PC-3 (cell line): Measurements from ENCODE around the gene CADM4. TPM values are rescaled to one million over a fixed set of nuclear protein-coding genes. Genes with fewer than 3 reads are reported as not detected.
"Not testable (repeated sequence)": the region's sequence is repeated elsewhere in the genome, so short reads cannot be mapped to it uniquely, and the experiment has no call there.

Experiments
- ATAC-seq: fragments of 200-7000 bp; cut with Tn5 transposase; 2 replicates; pipeline ENCODE4 v1.9.1; 2020; ENCODE audit warnings: mild to moderate bottlenecking, moderate library complexity
- BruUV-seq: library from RNA; stranded (reverse); fragments of 400-500 nt; replicated peaks from 2 replicates; lab custom pipeline; 2021; lab: Mats Ljungman, UMichigan
- CTCF ChIA-PET: fragments of 300-600 bp; sonication (Branson Sonifier 250); formaldehyde crosslinking; loops from one replicate; lab custom pipeline; 2022; ENCODE audit warnings: antibody characterized with exemption; lab: Charles Lee
- POLR2A ChIA-PET: fragments of 300-600 bp; sonication (Branson Sonifier 250); formaldehyde crosslinking; loops from one replicate; lab custom pipeline; 2022; ENCODE audit warnings: antibody characterized with exemption; ENCODE audit not compliant: unreplicated experiment; lab: Charles Lee
- DNase-seq: peaks from one replicate; pipeline ENCODE4 v3.0.0-alpha.2; 2015
- H2AFZ ChIP-seq: fragments of 300-600 bp; sonication (generic); 2 replicates; pipeline ENCODE4 v1.6.0; 2016; ENCODE audit warnings: antibody characterized with exemption, low read length
- H3F3A ChIP-seq: fragments of 300-600 bp; sonication (generic); one replicate; pipeline ENCODE4 v1.6.0; 2017; ENCODE audit warnings: antibody characterized with exemption, low read length, control low read depth, mild to moderate bottlenecking; ENCODE audit not compliant: unreplicated experiment
- H3K27ac ChIP-seq: fragments of 300-600 bp; sonication (generic); 2 replicates; pipeline ENCODE4 v1.5.1; 2016; ENCODE audit warnings: mild to moderate bottlenecking, low read length
- H3K27me3 ChIP-seq: fragments of 300-600 bp; sonication (generic); 2 replicates; pipeline ENCODE4 v1.6.1; 2016; ENCODE audit warnings: low read length, mixed read lengths
- H3K36me3 ChIP-seq: fragments of 300-600 bp; sonication (generic); 2 replicates; pipeline ENCODE4 v1.6.1; 2016; ENCODE audit warnings: low read depth, mixed run types, low read length, mixed read lengths
- H3K4me1 ChIP-seq: fragments of 300-600 bp; sonication (generic); 2 replicates; pipeline ENCODE4 v1.5.1; 2016; ENCODE audit warnings: low read length; ENCODE audit not compliant: insufficient read depth
- H3K4me2 ChIP-seq: fragments of 300-600 bp; sonication (generic); 2 replicates; pipeline ENCODE4 v1.6.0; 2016; ENCODE audit warnings: low read length
- H3K4me3 ChIP-seq: fragments of 300-600 bp; sonication (generic); 2 replicates; pipeline ENCODE4 v1.5.1; 2016; ENCODE audit warnings: mild to moderate bottlenecking, low read length, mixed read lengths
- H3K79me2 ChIP-seq: fragments of 300-600 bp; sonication (generic); 2 replicates; pipeline ENCODE4 v1.6.1; 2017; ENCODE audit warnings: low read length, mixed read lengths
- H3K9ac ChIP-seq: fragments of 300-600 bp; sonication (generic); 2 replicates; pipeline ENCODE4 v1.6.0; 2016; ENCODE audit warnings: mild to moderate bottlenecking, low read length
- H3K9me2 ChIP-seq: fragments of 300-600 bp; sonication (generic); replicated peaks from 2 replicates; pipeline ENCODE4 v1.6.1; 2016; ENCODE audit warnings: mixed run types, low read length, mixed read lengths
- H3K9me3 ChIP-seq: fragments of 300-600 bp; sonication (generic); 2 replicates; pipeline ENCODE4 v1.6.1; 2016; ENCODE audit warnings: low read length, mixed read lengths
- H4K20me1 ChIP-seq: fragments of 300-600 bp; sonication (generic); 2 replicates; pipeline ENCODE4 v1.6.1; 2016; ENCODE audit warnings: low read length, mixed read lengths
- EZH2 ChIP-seq: fragments of 300-600 bp; sonication (generic); IDR thresholded peaks from one replicate; pipeline ENCODE4 v1.6.1; 2017; ENCODE audit warnings: antibody characterized with exemption, mild to moderate bottlenecking, low read length; ENCODE audit not compliant: unreplicated experiment
- EZH2phosphoT487 ChIP-seq: fragments of 300-600 bp; sonication (generic); IDR thresholded peaks from 2 replicates; pipeline ENCODE4 v1.6.1; 2018; ENCODE audit warnings: mild to moderate bottlenecking, antibody characterized with exemption, low read length, borderline replicate concordance
- intact Hi-C: fragments of 100-400 bp; cut with micrococcal nuclease; formaldehyde crosslinking; loops from 2 replicates; pipeline ENCODE4 v1.9.0; 2023
- total RNA-seq: library from RNA; depleted of rRNA; stranded (reverse); fragments of >200 nt; gene quantifications from 2 replicates; pipeline ENCODE4 v1.2.3, GENCODE V29; 2014
- TF ChIP-seq, protein P1 (sequence below): fragments of 300-600 bp; sonication (generic); conservative IDR thresholded peaks from 2 replicates; pipeline ENCODE4 v1.5.1; 2017; ENCODE audit warnings: antibody characterized with exemption, low read depth, mild to moderate bottlenecking, low read length

The CADM4 gene
- total RNA-seq, 1 experiment from 2014 or later, result 13.7 TPM

- Histone ChIP-seq H3K27me3 (no peaks in the 10 kb centered on the region), H3K79me2 (peaks cover 6% of the 10 kb centered on the region; the same call in 1 of the 2 replicates), H3K4me2 (no peak overlapping the region), H4K20me1 (no peaks in the 10 kb centered on the region), H3K4me3 (no peak overlapping the region), H3K4me1 (no peaks in the 10 kb centered on the region), H3K9ac (no peak overlapping the region), H3K9me3 (no peaks in the 10 kb centered on the region), H3K36me3 (no peaks in the 10 kb centered on the region), H3K27ac (no peak overlapping the region), H3K9me2 (no peaks in the 10 kb centered on the region), H2AFZ (no peak overlapping the region), H3F3A (no peaks in the 10 kb centered on the region)
- intact Hi-C loops, result no loop called here
- no peak for TF ChIP-seq EZH2
- TF ChIP-seq, protein P1, sequence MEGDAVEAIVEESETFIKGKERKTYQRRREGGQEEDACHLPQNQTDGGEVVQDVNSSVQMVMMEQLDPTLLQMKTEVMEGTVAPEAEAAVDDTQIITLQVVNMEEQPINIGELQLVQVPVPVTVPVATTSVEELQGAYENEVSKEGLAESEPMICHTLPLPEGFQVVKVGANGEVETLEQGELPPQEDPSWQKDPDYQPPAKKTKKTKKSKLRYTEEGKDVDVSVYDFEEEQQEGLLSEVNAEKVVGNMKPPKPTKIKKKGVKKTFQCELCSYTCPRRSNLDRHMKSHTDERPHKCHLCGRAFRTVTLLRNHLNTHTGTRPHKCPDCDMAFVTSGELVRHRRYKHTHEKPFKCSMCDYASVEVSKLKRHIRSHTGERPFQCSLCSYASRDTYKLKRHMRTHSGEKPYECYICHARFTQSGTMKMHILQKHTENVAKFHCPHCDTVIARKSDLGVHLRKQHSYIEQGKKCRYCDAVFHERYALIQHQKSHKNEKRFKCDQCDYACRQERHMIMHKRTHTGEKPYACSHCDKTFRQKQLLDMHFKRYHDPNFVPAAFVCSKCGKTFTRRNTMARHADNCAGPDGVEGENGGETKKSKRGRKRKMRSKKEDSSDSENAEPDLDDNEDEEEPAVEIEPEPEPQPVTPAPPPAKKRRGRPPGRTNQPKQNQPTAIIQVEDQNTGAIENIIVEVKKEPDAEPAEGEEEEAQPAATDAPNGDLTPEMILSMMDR, result no peak
- TF ChIP-seq EZH2phosphoT487, result no peak
- no TSS peak for BruUV-seq
- ATAC-seq (no peak), DNase-seq (no peak)
- POLR2A ChIA-PET, result no interaction called here
- CTCF ChIA-PET, result no interaction called here
Measured at GRCh38 chr19:43589277-43589676, 50.4 kb downstream of the CADM4 start.

DNA sequence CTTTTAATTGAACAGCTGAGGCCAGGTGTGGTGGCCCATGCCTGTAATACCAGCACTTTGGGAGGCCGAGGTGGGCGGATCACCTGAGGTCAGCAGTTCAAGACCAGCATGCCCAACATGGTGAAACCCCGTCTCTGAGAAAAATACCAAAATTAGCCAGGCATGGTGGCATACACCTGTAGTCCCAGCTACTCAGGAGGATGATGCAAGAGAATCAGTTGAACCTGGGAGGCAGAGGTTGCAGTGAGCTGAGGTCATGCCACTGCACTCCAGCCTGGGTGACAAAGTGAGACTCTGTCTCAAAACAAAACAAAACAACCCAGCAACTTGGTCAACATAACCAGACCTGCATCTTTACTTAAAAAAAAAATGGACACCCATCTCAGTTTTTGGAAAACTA lies 52.6 kb downstream of the CADM4 start:
- H3K4me1 ChIP-seq, result not testable (repeated sequence)

DNA sequence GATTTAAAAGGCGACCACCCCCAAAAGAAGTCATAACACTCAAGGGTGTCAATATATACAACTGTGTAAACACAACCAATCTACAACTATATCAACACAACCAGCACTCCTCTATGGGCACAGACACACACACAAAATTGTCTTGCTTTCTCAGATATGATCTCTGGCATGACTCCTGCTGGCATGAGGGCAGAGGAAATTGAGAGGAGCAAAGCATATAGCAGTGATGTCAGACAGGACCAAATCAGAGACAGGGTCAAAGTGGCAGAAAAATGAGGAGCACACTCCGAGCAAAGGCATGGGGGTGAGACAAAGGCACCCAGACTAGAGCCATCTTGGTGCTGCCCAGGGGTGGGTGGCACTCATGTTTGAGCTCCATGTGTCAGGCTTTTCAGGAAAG lies 53.3 kb downstream of the CADM4 start:
- Histone ChIP-seq H3K27me3 (no peaks in the 10 kb centered on the region), H3K9me3 (no peaks in the 10 kb centered on the region), H3K4me1 (no peaks in the 10 kb centered on the region), H3K4me2 (no peak overlapping the region), H3K79me2 (no peaks in the 10 kb centered on the region), H3F3A (no peaks in the 10 kb centered on the region), H3K27ac (no peak overlapping the region), H3K36me3 (no peaks in the 10 kb centered on the region), H3K4me3 (no peak overlapping the region), H2AFZ (no peak overlapping the region), H4K20me1 (no peaks in the 10 kb centered on the region), H3K9ac (no peak overlapping the region), H3K9me2 (no peaks in the 10 kb centered on the region)
- CTCF ChIA-PET, result no interaction called here
- POLR2A ChIA-PET, result no interaction called here
- DNase-seq (no peak), ATAC-seq (no peak)
- TF ChIP-seq EZH2, result no peak
- TF ChIP-seq EZH2phosphoT487, result no peak
- TF ChIP-seq, protein P1, result no peak
- intact Hi-C loops, result no loop called here
- BruUV-seq, result no TSS peak

More for the DNA sequence above, 52.6 kb downstream of the CADM4 start:
- H3K4me3 ChIP-seq, BruUV-seq, ATAC-seq, DNase-seq, intact Hi-C loops, H3K9ac ChIP-seq, H3K36me3 ChIP-seq, H3K9me3 ChIP-seq, CTCF ChIA-PET, H3F3A ChIP-seq, H3K79me2 ChIP-seq, H4K20me1 ChIP-seq, H2AFZ ChIP-seq, H3K9me2 ChIP-seq, H3K27ac ChIP-seq, H3K27me3 ChIP-seq, H3K4me2 ChIP-seq, POLR2A ChIA-PET: not testable (repeated sequence)
